Psoas muscle (tissue), 8 donors: ENCODE data around the gene COL5A2. TPM values are rescaled to one million over a fixed set of nuclear protein-coding genes. Genes with fewer than 3 reads are reported as not detected.

Experiments used
- ATAC-seq, 4 donors: fragments of 200-7000 bp; cut with Tn5 transposase; one replicate each; pipeline ENCODE4 v1.9.1; 2020; ENCODE audit warnings: moderate library complexity in 3 of 4, mild to moderate bottlenecking in 2 of 4
- DNase-seq, 2 donors: peaks; one replicate each; pipeline ENCODE4 v3.0.0-alpha.2; 2020
- H3K27ac ChIP-seq: fragments of 200-600 bp; one replicate; pipeline ENCODE4 v1.8.0; 2022
- H3K27me3 ChIP-seq, 3 donors: fragments of 200-600 bp in 1 of 3; one replicate each; pipeline versions ENCODE4 v1.6.1 to v1.8.0; 2013 to 2022; ENCODE audit warnings: low read length in 2 of 3, mild to moderate bottlenecking in 2 of 3, moderate library complexity in 1 of 3; ENCODE audit not compliant: insufficient read depth in 3 of 3
- H3K36me3 ChIP-seq, 2 donors: fragments of 200-600 bp in 1 of 2; one replicate each; pipeline versions ENCODE4 v1.6.1 to v1.8.0; 2013 to 2022; ENCODE audit warnings: low read depth in 1 of 2, mild to moderate bottlenecking in 1 of 2, moderate library complexity in 1 of 2; ENCODE audit not compliant: insufficient read depth in 1 of 2
- H3K4me1 ChIP-seq: fragments of 200-600 bp; one replicate; pipeline ENCODE4 v1.8.0; 2022
- H3K4me3 ChIP-seq: fragments of 200-600 bp; one replicate; pipeline ENCODE4 v1.8.0; 2022; ENCODE audit warnings: mild to moderate bottlenecking
- H3K9me3 ChIP-seq: fragments of 200-600 bp; one replicate; pipeline ENCODE4 v1.8.0; 2022
- WGBS, 3 donors: extraction: QIAGEN DNeasy Blood & Tissue Kit; methylation state at CpG; one replicate each; pipeline versions ENCODE4 v1.1.6 to v1.1.7; 2013; 5-methylcytosine and 5-hydroxymethylcytosine counted together
- intact Hi-C, 2 donors: fragments of 100-400 bp; cut with DNase I; formaldehyde crosslinking; loops; one replicate each; pipeline versions ENCODE4 v1.11.0 to v1.14.2; 2022
- polyA plus RNA-seq, 3 donors: library from polyadenylated mRNA; stranded (reverse); fragments of 200-250 nt; gene quantifications; one replicate each; pipeline ENCODE4 v1.2.3, GENCODE V29; 2013
- total RNA-seq, 4 donors: library from RNA; stranded (reverse); fragmentation: NEBNext Ultra II Directional in 2 of 4; extraction: Animal tissue kit (Norgen Biotek cat#: 25700) in 2 of 4; gene quantifications; one replicate each; pipeline versions ENCODE4 v1.2.1 to v1.2.4, GENCODE V29; 2021 to 2023
- TF ChIP-seq, protein P1 (sequence below): fragments of 200-600 bp; IDR thresholded peaks from one replicate; pipeline ENCODE4 v1.8.0; 2022; ENCODE audit warnings: antibody characterized with exemption
- donor health status: healthy with polysubstance abuse.
- donor health status: DM: no; HTN: no; CAD: no; lungs with moderate emphysema.
- donor health status: Bipolar disorder and iron deficiency.
- donor health status: healthy.
- donor health status: DM: yes; HTN: yes; CAD: no.
- donor health status: DM: no; HTN: no; CAD: no.
- donor health status: DM: no; HTN: no; CAD: no.
- donor health status: DM: yes; HTN: yes; CAD: no.

Gene COL5A2
- total and polyA plus RNA-seq, 7 donors: 2.3 to 16.8 (median 3.9) TPM

GRCh38 chr2:189116087-189116486, 63.5 kb downstream of the COL5A2 start:
- DNase-seq: no peak
- H3K36me3 ChIP-seq: no peaks in the 10 kb centered on the region
- intact Hi-C loops: loop anchor here (5.0 to 10.0 kb wide), 2 partner anchors 169 to 171 kb away; no protein-coding TSS in a partner anchor
- TF ChIP-seq, protein P1, sequence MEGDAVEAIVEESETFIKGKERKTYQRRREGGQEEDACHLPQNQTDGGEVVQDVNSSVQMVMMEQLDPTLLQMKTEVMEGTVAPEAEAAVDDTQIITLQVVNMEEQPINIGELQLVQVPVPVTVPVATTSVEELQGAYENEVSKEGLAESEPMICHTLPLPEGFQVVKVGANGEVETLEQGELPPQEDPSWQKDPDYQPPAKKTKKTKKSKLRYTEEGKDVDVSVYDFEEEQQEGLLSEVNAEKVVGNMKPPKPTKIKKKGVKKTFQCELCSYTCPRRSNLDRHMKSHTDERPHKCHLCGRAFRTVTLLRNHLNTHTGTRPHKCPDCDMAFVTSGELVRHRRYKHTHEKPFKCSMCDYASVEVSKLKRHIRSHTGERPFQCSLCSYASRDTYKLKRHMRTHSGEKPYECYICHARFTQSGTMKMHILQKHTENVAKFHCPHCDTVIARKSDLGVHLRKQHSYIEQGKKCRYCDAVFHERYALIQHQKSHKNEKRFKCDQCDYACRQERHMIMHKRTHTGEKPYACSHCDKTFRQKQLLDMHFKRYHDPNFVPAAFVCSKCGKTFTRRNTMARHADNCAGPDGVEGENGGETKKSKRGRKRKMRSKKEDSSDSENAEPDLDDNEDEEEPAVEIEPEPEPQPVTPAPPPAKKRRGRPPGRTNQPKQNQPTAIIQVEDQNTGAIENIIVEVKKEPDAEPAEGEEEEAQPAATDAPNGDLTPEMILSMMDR: no peak
- 57 to 64% (median 59%) methylated on average over 4 of the region's 4 CpGs for WGBS, 3 donors
- ATAC-seq: no peak
- no peak overlapping the region for H3K27ac ChIP-seq
- no peaks in the 10 kb centered on the region for H3K27me3 ChIP-seq
- no peak overlapping the region for H3K4me3 ChIP-seq
- H3K9me3 ChIP-seq: no peaks in the 10 kb centered on the region
- no peaks in the 10 kb centered on the region for H3K4me1 ChIP-seq

DNA sequence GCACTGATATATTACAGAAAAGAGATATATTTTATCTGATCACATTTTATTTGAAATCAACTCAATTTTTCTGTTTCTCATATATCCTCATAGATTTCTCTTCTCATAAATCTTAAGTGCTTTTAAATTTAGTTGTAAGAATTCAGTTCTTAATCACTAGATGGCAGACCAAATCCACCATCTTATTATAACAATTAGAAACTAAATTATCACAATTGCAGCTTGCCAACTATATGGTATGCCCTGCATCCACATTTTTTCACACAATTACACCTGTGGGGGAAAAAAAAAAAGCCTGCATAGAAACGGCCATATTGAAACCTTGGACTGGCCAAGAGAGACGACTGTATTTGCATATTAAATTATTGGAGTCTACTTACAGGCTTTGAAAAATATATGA, 64.4 kb downstream of the COL5A2 start:
- Histone ChIP-seq H3K4me3 (no peak overlapping the region), H3K9me3 (no peaks in the 10 kb centered on the region), H3K36me3 (no peaks in the 10 kb centered on the region), H3K27ac (no peak overlapping the region), H3K4me1 (no peaks in the 10 kb centered on the region), H3K27me3 (no peaks in the 10 kb centered on the region)
- intact Hi-C loops: loop anchor here (5.0 to 10.0 kb wide), 2 partner anchors 170 to 172 kb away; no protein-coding TSS in a partner anchor
- TF ChIP-seq, protein P1: peak; percentile 15
- 28 to 35% (median 30%) methylated on average over 2 of the region's 2 CpGs for WGBS, 3 donors
- DNase-seq (no peak), ATAC-seq (no peak)

DNA sequence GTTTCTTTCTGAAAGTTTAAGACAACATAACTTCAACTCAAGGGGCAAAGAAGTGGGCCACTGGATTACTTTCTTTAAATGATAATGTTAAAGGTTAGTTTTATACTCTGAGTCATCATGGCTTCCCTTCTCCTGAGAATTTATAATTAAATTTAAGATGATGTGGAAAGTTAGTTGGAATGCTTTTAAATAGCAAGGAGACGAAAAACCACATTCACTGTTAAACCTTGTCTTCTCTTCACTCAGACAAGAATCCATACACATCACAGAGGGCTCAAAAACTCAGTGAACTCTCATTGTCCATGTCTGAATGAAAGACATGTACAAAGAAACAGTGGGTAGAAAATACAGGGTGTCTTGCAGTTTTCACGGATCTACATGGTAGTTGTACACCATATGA, 65.6 kb downstream of the COL5A2 start:
- TF ChIP-seq, protein P1: no peak
- Histone ChIP-seq H3K4me3 (no peak overlapping the region), H3K27ac (no peak overlapping the region), H3K36me3 (no peaks in the 10 kb centered on the region), H3K27me3 (no peaks in the 10 kb centered on the region), H3K9me3 (no peaks in the 10 kb centered on the region), H3K4me1 (no peaks in the 10 kb centered on the region)
- WGBS, 3 donors: 68 to 81% (median 80%) methylated on average over 2 of the region's 2 CpGs
- ATAC-seq (no peak), DNase-seq (no peak)
- intact Hi-C loops: loop anchor here in 1 of 2 donors (10.0 kb wide), 1 partner anchor 171 kb away; no protein-coding TSS in a partner anchor

GRCh38 chr2:189111063-189111715, 68.4 kb downstream of the COL5A2 start:
- TF ChIP-seq, protein P1: no peak
- Histone ChIP-seq H3K27ac (no peak overlapping the region), H3K9me3 (no peaks in the 10 kb centered on the region), H3K4me3 (no peak overlapping the region), H3K4me1 (no peaks in the 10 kb centered on the region), H3K36me3 (no peaks in the 10 kb centered on the region), H3K27me3 (no peaks in the 10 kb centered on the region)
- no peak for ATAC-seq
- DNase-seq: no peak
- 90 to 95% (median 94%) methylated on average over 2 of the region's 2 CpGs for WGBS, 3 donors
- intact Hi-C loops: loop anchor here in 1 of 2 donors (10.0 kb wide), 1 partner anchor 174 kb away; no protein-coding TSS in a partner anchor
